Measurements from ENCODE around the gene EDAR. TPM values are rescaled to one million over a fixed set of nuclear protein-coding genes. Genes with fewer than 3 reads are reported as not detected.

The EDAR gene
- total and polyA plus RNA-seq, 8 donors = 0.93 to 1.1 TPM; not detected in 6

DNA sequence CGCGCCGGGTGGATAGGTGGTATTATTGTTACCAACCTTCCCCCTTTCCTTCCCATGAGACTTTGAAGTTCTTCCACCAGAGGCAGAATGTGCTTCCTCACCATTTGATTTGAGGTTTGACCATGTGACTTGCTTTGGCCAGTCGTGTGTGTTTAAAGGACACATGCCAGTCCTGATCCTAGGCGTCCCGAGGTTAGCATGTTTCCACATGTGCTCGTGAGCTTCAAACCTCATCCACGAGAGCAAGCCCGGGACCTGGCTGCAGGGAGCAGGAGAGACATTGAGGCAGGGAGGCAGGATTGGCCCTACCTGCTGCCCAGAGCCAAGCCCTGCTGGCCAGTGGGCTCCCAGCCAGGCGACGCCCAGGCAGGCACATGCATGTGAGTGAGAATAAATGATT lies 27.4 kb upstream of the EDAR start:
- Histone ChIP-seq H3K27me3 (peaks cover 0 to 8% (median 0%) of the 10 kb centered on the region in 3 donors), H3K4me3 (no peak overlapping the region), H3K36me3 (no peaks in the 10 kb centered on the region), H3K4me1 (peaks cover 0 to 8% (median 3%) of the 10 kb centered on the region in 4 donors), H3K9me3 (no peaks in the 10 kb centered on the region), H3K27ac (no peak overlapping the region)
- TF ChIP-seq EP300 (IDR thresholded peaks at IDR 0.05) (no peak), POLR2A (IDR thresholded peaks at IDR 0.05) (no peak), POLR2AphosphoS5 (IDR thresholded peaks at IDR 0.05) (no peak)
- TF ChIP-seq, protein P1, sequence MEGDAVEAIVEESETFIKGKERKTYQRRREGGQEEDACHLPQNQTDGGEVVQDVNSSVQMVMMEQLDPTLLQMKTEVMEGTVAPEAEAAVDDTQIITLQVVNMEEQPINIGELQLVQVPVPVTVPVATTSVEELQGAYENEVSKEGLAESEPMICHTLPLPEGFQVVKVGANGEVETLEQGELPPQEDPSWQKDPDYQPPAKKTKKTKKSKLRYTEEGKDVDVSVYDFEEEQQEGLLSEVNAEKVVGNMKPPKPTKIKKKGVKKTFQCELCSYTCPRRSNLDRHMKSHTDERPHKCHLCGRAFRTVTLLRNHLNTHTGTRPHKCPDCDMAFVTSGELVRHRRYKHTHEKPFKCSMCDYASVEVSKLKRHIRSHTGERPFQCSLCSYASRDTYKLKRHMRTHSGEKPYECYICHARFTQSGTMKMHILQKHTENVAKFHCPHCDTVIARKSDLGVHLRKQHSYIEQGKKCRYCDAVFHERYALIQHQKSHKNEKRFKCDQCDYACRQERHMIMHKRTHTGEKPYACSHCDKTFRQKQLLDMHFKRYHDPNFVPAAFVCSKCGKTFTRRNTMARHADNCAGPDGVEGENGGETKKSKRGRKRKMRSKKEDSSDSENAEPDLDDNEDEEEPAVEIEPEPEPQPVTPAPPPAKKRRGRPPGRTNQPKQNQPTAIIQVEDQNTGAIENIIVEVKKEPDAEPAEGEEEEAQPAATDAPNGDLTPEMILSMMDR (IDR thresholded peaks at IDR 0.05) = no peak
- no peak for DNase-seq
- 89 to 96% (median 93%) methylated on average over 11 of the region's 11 CpGs for WGBS, 5 donors
- intact Hi-C loops (cut with DNase I; ENCODE audit: low total_unique reads) = no loop called here

DNA sequence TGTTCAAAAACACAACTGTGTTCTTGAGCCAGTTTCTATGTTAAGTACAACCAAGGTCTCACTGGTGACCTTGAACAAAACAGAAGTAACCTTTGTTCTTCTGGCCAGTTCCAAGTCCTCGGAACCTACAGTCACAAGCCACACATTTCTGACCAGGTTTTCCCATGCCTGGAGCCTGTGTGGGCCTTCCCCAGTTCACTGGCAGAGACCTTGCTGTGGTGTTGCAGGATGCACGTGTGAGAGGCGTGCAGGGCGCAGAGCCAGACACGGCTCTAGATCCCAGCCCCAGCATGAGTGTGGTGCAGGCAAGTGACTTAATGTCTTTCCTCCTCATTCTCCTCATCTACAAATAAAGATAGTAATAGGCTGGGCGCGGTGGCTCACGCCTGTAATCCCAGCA lies 25.5 kb upstream of the EDAR start:
- H3K4me3 ChIP-seq = no peak overlapping the region
- no peaks in the 10 kb centered on the region for H3K4me1 ChIP-seq
- no peaks in the 10 kb centered on the region for H3K9me3 ChIP-seq
- no peaks in the 10 kb centered on the region for H3K36me3 ChIP-seq
- intact Hi-C loops (cut with DNase I; ENCODE audit: low total_unique reads) = no loop called here
- no peak for DNase-seq
- TF ChIP-seq EP300 (IDR thresholded peaks at IDR 0.05) (no peak), POLR2AphosphoS5 (IDR thresholded peaks at IDR 0.05) (no peak), POLR2A (IDR thresholded peaks at IDR 0.05) (no peak)
- TF ChIP-seq, protein P1 (IDR thresholded peaks at IDR 0.05) = no peak
- 87 to 94% (median 91%) methylated on average over 4 to 8 of the region's 8 CpGs for WGBS, 5 donors
- no peak overlapping the region for H3K27ac ChIP-seq
- no peaks in the 10 kb centered on the region for H3K27me3 ChIP-seq

DNA sequence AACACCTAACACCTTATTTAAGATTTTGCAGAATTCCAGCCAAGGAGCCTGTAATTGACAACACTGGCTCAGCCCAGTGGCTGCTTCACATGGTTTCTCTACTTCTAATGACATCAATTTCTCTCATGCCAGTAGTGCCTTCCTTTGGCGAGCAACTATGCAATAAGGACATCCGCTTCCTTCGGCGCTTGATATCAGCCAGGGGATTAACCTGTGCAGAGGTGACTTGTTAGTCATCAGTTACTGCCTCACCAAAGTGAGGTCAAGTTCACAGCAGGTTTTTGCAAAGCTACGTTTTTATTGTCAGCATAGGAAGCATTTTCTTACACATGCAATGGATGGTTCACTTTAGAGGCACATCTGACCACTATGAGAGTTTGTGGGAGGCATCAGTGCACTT lies 24.0 kb upstream of the EDAR start:
- no peaks in the 10 kb centered on the region for H3K36me3 ChIP-seq
- TF ChIP-seq, protein P1 (IDR thresholded peaks at IDR 0.05) = no peak
- no peak for TF ChIP-seq POLR2A (IDR thresholded peaks at IDR 0.05)
- TF ChIP-seq POLR2AphosphoS5 (IDR thresholded peaks at IDR 0.05) = no peak
- TF ChIP-seq EP300 (IDR thresholded peaks at IDR 0.05) = no peak
- 54 to 72% (median 67%) methylated on average over 5 of the region's 5 CpGs for WGBS, 5 donors
- H3K9me3 ChIP-seq = no peaks in the 10 kb centered on the region
- intact Hi-C loops (cut with DNase I; ENCODE audit: low total_unique reads) = no loop called here
- DNase-seq = peak in 1 of 2 donors; percentile 24
- no peaks in the 10 kb centered on the region for H3K27me3 ChIP-seq
- no peaks in the 10 kb centered on the region for H3K4me1 ChIP-seq
- H3K27ac ChIP-seq = no peak overlapping the region
- no peak overlapping the region for H3K4me3 ChIP-seq

DNA sequence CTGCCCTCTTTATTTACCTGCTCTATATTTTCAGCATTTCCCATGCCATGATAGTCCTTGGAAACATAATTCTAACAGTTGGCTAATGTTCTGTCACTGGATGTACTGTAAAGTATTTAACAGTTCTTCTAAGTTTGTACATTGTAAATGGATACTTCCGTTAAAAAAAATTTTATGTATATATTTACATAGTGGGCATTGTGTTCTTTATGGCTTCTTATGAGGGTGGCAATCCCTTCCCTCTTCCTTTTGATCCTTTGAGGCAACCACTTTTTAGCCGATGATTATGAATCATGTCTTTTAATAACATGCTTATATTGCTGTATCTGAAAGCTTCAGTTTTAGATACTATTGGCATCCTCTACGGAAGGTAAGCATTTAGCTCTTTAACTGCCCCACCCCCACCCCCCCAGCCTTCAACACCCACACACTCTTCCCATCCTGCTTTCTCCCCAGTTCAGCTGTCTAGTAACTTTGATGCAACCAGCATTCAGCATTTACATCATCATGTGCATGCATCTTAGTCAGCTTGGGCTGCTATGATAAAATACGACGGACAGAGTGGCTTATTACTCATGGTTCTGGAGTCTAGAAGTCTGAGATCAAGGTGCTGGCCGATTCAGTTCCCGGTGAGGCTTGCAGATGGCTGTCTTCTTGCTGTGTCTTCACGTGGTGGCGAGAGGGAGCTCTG lies 21.0 kb upstream of the EDAR start:
- DNase-seq = no peak
- H3K27me3 ChIP-seq = no peaks in the 10 kb centered on the region
- TF ChIP-seq POLR2A (IDR thresholded peaks at IDR 0.05) (no peak), POLR2AphosphoS5 (IDR thresholded peaks at IDR 0.05) (no peak), EP300 (IDR thresholded peaks at IDR 0.05) (no peak)
- TF ChIP-seq, protein P1 (IDR thresholded peaks at IDR 0.05) = no peak
- H3K4me1 ChIP-seq = no peaks in the 10 kb centered on the region
- intact Hi-C loops (cut with DNase I; ENCODE audit: low total_unique reads) = no loop called here
- H3K36me3 ChIP-seq = no peaks in the 10 kb centered on the region
- no peak overlapping the region for H3K27ac ChIP-seq
- 67 to 79% (median 73%) methylated on average over 9 of the region's 9 CpGs for WGBS, 5 donors
- no peaks in the 10 kb centered on the region for H3K9me3 ChIP-seq
- no peak overlapping the region for H3K4me3 ChIP-seq

Data from stomach (tissue), 9 donors.